Activated CD4-positive, alpha-beta T cell treated with anti-CD3 and anti-CD28 coated beads, Interleukin-2, Interleukin-4, amounts not matched to agents 100 ng/mL and 50 ng/mL, durations not matched to agents 16 hours and 8 hours (primary cell): ENCODE data around the gene NUDT14.

ENCODE experiments used
- DNase-seq: peaks from one replicate; pipeline ENCODE4 v3.0.0-alpha.2; 2020; ENCODE audit warnings: low spot score

Gene NUDT14

DNA sequence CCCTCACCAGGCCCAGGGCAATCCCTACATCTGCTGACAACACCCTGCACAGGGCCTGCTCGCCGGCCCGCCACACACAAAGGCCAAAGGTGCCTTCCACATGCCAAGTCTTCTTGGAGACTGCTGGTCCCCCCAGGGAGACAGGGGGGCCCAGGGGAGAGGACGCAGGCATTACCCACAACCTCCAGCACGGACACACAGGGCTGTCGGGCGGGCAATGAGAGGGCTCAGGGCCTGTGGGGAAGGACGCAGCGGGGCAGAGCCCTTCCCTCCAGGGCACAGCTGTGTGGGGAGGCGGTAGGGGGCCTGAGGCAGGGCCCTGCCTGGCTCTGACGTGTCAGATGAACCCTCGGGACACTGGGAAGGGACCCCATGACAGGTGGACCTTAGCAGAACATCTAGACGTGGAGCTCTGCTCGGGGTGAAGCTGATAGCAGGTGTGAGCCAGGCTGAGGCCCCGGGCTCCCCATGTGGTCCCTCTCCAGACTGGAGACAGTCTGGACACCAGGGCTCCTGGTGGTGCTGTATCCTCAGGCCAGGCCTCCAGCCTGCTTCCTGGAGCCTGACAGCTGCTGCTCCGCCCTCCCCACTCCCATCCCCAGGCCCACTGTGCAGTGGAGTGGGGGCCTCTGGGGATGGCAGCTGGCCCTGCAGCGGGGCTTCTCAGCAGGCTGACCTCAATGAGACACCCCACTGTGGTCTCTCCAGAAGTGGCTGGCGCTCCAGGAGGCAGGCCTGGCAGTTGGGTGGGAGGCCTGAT, 31.6 kb upstream of the NUDT14 start:
- no peak for DNase-seq

DNA sequence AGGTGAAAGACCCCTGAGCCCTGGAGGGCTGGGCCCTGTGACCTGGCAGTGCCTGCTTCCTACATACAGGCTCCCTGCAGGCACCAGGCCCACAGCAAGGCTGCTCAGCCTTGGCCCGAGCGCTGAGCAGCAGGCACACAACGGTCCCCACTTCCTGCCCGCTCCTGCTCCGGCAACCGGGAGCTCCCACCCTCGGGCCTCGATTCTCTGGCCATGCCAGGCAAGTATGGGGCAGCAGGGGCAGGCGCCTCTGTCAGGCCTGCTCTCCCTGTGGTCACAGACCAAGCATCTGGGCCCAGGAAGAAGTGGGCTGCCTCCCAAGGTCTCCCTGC, 30.6 kb upstream of the NUDT14 start:
- DNase-seq, result no peak

DNA sequence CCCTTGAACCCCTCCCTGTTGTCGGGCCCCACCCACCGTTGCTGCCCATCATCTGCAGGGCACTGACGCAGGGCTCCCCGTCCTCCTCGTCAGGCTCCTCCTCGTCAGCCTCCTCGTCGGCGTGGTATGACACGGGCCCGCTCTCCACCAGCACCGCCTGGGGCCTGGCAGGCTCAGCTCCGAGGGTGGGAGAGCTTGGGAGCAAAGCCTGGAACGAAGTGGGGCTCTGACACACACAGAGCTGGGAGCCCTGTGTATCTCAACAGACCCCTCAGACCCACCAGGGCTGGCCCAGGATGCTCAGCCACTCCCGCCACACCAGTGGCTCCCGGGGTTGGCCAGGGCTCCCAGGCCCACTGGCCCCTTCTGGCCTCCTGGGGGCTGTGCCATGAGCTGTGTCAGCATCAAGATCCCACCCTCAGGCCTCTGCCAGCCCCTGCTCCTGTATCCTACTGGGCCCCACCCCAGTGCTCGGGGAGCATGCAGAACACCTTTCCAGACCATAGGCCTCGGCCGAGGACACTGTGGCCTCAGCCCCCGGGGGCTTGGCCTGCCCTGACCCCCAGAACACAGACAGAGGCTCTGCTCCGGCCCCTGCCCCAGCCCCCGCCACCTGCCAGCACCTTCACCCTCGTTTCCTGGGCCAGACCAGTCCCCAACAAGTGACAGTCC, 30.1 kb upstream of the NUDT14 start:
- no peak for DNase-seq

DNA sequence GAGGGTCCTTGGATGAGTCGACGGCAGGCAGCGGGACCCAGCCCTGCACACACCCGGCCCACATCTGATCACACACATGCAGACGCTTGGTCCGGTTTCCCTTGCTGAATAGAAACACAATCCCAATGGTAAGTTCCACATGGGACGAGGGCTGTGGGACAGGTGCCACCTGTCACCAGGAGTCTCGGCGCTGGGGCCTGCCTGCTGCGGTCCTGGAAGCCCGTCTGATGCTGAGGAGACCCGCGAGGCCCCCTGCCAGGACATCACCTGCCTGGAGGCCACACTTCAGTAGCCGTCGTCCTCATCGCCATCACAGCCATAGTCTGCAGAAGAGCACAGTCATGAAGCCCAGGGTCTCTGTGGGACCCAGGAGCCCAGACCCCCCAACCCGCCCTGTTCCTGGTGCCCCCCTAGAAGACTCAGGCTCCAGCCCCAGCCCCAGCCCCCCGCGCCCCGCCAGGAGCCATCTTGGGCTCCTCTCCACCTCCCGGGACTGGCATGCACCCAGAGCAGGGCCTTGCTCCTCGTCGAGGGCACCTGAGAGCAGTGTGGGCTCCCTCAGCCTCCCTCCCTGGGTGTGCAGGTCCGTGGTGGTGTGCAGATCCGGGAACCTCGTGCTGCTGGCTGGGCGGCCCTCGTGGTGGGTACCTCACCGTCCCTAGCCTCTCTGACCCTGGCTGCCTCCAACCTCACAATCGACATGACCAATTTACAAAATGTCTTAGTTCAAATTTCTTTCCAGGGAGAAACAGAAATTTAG, 29.3 kb upstream of the NUDT14 start:
- no peak for DNase-seq

DNA sequence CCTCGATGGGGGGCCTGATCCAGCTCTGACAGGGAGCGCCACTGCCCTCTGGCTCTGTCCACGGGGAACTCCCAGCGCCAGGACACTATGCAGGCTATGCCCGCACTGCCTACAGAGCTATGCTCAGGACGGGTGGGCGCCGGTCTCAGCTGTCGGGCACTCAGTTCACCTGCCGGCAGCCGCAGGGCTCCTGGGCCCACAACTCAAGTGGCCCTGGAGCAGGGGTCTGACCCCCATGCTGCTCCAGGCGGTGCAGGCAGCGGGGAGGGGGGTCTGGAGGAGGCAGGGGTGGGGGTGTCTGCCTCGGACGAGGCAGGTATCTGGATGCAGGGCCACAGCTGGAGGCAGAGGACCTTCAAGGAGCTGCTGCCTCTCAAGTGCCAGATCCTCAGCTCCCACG, 28.5 kb upstream of the NUDT14 start:
- DNase-seq, result no peak

DNA sequence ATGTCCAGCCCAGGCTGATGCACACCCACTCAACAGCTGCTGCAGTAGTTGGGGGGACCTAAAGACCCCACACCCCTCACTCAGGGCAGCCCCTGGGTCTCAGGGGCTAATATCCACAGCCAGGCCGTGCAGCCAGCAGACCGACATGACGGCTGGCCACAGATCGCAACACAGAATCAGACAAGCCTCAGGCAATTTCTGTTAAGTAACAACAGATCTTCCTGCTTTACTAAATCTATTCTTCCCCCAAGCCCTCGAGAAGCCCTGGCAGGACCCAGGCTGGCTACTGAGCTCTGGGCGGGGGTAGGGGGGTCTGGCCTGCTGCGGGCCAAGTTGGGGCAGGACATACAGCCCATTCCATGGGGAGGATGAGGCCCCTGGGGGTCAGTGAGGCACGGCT, 28.0 kb upstream of the NUDT14 start:
- no peak for DNase-seq

DNA sequence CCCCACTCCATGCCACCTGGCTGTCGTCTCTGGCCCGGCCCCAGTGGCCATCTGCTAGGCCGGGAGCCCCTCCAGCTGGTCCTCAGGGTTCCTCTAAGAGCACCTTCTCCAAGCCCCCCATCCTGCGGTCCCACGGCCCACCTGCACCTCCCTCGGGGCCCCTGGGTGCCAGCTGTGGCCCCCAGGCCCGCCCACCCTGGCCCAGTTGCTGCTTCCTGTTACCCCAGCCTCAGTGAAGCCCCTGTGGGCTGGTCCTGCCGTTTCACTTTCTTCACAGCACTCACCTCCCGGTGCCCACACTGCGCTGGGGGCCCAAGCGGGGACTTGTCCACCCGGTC, 27.6 kb upstream of the NUDT14 start:
- no peak for DNase-seq

DNA sequence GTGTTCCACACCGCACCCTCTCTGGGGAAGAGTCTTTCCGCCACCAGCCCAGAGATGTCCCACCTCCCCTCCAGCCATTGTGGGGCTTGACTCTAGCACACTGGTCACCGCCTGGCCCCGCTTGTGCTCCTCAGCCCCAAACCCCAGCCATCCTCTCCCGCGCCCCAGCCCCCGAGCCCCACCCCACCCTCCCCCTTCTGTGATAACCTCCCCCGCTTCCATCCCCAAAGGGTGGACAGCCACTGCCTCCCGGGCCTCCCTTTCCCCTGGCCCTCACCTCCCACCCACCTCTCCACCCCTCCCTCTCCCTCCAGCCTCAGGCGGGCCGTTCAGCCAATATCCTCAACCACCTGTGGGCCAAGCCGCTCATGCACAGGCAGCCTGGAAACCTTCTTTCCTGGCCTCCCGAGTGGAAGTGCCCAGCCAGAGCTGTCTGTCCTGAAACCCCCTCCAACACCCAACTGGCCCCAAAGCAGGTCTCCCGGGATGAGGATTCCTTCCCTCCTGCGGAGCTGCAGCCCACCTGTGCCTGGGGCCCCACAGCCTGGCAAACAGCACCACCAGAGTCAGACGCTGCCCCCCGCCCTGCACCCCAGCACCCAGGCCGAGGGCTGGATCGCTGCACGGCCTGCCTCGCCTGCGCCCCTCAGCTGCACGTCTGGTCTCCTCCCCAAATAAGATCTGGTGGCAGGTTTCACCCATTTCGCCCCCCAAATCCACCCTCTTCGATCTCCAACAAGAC, 27.1 kb upstream of the NUDT14 start:
- no peak for DNase-seq

DNA sequence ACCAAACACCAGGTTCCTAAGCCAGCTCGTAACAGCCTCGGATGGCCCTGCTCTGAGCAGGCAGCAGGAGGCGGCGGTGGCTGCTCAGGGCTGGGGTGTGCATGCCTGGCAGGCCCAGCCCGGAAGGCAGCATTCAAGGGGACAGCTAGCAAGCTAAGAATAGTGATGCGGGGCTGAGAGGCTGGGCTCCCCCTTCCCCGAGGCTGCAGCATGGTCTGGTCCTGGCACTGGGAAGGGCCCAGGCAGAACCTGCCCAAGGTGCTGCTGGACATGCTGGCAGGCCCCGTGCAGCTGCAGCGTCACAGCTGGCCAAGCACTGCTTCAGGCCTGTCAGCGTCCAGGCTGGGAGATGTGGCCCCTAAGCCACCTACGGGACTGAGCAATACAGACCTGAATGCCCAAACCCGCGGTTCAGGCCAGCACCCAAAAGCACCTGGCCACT, 26.4 kb upstream of the NUDT14 start:
- DNase-seq, result no peak

DNA sequence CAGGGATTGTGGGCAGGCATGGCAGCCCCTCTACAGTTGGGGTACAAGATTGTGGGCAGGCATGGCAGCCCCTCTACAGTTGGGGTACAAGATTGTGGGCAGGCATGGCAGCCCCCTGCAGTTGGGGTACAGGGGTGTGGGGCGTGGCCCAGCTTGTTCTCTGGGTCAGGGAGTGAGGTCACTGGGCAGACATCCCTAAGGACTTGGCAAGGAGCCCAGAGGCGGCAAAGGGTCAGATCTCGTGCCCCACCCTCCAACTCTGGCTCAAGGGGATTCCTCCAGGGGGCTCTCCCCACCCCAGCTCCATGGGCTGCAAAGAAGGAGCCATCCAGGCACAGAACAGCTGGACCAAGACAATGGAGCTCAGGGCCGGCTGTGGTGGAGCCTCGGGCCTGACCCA, 25.8 kb upstream of the NUDT14 start:
- no peak for DNase-seq

DNA sequence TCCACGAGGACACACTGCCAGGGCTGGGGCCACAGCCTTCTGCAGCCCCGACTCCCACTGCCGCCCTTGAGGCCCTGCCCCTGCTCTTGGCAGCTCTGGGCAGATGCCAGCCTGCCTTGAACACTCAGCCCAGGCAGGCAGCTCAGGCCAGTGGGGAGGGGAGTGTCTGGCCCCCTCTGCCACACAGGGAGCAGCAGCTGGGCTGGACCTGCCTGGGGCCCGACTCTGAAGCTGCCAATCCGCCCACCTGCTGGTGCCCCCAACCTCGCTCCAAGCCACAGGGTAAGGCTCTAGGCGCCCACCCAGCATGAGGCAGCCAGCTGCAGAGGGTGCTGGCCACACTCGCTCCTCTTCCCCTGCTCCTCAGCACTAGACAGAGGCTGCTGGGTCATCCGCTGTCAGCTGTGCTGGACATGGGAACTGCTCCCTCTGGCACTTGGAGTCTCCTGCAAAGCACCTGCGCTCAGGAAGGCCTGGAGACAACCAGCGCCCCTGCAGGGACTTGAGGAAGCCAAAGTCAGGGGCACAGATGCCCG, 24.6 kb upstream of the NUDT14 start:
- no peak for DNase-seq

DNA sequence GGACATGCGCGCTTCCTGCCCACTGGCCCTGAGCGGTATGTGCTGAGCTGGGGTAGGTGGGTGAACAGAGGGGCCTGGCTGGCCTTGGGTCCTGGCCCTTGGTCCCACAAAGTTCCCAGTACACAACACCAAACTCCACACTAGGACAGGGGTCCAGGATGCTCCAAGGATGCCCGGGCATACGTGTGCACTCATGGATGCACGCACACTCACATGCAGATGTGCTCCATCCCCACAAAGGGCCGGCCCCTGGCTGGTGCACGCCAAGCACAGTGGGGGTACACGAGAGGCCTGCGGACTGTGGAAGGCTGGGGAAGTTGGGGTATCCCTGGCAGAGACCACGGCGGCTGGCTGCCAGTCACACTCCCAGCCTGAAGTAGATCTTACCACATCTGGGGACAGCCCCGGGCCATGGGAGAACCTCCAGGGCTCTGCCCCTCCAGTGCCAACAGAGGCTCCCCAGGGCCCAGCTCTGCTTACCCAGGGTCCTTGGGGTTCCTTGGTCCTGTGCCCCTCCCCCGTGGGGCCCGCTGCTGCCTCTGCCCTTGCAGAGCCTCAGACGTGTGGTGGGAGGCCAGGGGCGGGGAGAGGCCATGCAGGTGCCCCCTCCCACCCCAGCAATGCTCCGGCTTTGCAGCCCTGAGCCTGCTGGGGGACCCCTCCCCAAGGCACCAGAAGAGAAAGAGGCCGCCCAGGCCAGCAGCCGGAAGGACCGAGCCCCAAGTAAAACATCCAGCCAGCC, 24.0 kb upstream of the NUDT14 start:
- DNase-seq, result no peak

DNA sequence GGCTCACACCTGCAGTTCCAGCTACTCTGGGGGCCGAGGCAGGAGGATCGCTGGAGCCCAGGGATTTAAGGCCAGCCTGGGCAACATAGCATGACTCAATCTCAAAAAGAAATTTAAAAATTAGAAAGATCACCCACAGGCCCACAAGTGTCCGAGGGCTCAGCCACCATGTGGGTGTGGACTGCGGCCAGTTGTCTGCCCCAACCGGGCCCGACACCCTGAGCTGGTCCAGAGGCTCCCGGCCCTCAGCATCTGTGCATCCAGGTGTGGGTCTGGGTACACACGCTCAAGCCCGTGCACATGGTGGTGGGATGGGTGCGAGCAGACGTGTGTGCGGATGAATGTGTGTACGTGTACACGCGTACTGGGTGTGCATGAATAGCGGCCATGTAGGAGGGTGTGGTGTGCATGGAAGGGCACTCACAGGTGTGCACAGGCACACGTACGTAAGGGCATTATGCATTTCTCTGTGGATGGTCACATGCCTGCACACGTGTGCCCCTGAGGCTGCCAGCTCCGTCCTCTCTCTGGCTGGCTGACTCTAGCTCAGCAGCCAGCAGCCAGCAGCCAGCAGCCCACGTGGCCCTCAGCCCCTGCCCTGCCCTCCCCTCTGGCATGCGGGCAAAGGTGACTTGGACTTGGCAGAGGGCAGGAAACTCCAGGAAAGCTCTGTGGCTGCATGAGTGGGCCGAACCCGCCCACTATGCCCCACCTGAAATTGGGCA, 23.3 kb upstream of the NUDT14 start:
- no peak for DNase-seq

DNA sequence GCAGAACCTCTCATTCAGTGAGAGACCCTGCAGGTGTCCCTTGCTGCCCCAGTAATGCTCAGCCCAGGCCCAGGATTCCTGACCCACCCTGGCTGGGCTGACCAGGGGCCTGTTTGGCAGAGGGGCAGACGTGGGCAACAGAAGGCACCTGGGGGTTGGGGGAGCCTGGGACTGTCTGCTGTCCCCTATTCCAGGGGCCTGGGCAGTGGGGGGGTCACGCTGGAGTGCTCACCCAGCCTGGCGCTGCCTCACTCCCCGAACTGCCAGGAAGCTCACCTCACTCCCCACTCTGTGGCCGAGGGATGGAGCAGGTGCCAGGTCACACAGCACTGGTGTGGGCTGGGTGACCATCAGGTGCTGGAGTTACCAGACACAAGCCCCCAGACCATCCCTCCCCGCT, 22.6 kb upstream of the NUDT14 start:
- no peak for DNase-seq

DNA sequence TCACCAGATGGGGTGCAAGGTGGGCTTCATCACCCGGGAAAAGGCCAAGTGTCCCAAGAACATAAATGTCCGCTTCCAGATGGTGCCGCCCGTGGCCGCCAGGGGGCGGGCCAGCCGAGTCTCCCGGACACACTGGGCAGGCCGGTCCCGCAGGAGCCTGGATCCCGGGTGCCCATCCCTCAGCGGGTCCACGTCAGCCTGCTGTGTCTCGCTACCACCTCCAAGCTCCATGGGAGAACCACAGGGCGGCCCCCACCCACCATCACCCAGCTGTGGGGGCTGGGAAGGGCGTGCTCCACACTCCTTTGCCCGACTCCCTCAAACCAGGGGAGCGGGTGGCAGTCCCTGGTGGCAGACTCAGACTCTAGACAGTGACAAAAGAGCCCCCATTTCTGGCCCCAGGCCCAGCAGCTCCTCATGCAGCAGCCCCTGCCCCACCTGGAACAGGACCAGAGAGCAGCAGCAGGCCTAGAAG, 22.0 kb upstream of the NUDT14 start:
- peak; percentile 49 for DNase-seq

DNA sequence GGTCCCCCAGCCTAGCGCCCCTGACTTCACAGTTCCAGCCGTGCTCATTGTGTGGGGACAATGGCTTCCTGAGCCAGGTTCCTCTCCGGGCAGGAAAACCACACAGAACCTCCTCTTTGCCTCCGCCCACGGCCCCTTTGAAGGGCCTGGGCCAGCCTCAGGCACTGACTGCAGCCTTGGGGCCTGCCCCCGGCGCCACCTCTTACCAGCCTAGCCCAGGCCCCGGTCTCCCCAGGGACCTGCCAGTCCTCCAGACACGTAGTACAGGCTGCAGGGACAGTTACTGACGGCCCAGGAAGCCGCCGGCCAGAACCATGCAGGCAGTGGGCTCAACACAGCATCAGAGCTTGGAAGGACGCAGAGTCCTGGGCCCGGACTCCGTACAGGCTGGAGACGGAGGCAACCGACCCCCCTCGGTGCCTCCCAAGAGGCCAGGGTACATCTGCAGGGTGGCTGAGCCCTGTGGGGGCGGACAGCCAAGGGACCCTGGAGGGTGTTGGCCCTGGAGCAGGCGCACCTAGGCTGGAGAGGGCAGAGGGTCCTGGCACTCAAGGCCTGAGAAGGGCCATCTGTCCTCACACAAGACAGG, 20.9 kb upstream of the NUDT14 start:
- peak; percentile 11 for DNase-seq

DNA sequence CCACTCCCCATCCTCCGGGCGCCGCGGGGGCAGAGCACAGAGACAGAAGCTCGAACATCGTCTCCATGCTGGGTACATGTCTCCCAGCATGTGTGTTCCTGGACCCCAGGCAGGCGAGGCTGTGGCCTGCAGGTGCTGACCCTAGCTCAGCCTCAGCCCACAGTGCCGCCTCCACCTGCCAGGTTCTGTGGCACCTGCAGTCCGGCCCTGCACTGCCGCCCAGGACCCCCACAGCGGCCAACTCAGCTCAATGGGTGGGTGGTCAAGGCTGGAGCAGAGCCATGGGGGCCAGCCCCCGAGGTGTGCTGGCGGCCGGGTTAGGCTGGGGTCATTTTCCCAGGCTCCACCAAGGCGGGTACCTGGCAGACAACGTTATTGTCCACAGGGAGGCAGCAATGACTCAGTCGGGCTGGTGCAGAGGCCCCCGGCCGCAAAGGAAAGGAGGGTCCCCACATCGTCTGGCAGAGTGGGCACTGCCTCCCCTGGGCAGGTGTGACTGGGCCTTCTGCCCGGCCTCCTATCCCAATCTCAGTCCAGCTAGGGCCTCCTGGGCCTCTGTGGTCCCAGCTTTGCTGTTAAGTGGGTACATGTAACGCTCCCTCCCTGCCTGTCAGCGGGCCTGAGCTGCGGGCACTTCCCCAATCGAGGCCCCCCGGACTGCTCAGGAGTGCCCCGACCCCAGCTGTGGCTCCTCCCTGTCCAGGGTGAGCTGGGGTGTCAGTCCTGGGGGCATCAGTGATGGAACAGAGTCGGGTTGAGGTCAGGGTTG, 20.2 kb upstream of the NUDT14 start:
- no peak for DNase-seq

DNA sequence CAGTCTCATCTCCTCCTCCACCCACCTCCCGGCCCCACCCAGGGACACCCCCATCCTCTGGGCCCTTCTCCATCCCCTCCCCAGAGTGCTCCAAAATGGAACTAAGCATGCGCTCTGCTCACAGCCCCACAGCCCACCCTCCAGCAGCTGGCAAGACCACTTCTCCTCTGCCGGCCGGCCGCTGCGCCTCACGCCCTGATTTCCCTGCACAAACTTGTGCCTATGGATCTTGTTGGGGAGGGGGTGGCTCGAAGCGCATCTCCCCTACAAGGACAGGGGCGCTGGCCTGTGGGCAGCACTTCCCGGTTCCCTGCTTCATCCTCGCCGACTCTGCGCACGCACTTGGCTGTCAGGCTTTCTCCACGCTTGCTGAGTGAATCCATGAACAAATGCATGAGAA, 19.5 kb upstream of the NUDT14 start:
- DNase-seq, result no peak

DNA sequence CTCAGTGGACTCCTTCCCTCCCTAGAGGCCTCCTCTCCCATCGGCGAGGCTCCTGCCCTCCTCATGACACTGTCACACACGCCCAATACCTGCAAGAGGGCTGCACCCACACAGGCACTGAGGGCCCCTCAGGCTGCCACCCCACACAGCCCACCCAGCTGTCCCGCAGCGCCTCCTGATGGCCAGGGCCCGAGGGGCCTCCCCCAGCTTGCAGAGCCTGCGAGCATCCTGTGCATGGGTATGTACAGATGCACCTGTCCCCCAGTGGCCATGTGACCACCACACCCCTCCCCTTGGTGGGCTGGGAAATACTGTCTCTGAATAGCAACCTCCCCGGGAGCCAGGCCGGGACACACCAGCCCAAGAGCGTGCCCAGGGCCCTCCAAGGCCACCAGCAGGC, 19.0 kb upstream of the NUDT14 start:
- no peak for DNase-seq

DNA sequence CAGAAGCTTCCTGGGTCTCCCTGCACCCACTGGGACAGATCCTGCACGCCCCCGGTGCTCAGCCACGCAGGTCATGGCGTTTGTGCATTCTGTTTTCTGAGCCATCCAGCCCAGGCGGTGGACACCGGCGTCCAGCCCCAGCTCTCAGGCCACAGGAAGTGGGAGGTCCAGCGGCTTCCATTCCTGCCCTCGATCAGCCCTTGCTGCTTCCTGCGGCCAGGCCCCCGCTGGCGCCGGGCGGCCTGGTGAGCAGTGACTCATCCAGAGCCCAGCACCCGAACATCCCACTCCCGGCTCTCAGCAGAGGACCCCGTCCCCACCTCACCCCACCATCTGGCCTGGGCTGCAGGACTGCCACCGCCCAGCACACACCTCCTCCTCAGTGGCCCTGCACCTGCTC, 18.0 kb upstream of the NUDT14 start:
- no peak for DNase-seq
